ENCODE measurements around the gene SEMA4G. TPM values are rescaled to one million over a fixed set of nuclear protein-coding genes. Genes with fewer than 3 reads are reported as not detected.
A peak's percentile ranks its signal among the peaks of the same experiment; 100 is the strongest.

The SEMA4G gene
- total and polyA plus RNA-seq, 2 of the 13 experiments (the other 11 are each of a cell fraction or from before 2014, with no cell fraction given), result 46.2 to 207 TPM

DNA sequence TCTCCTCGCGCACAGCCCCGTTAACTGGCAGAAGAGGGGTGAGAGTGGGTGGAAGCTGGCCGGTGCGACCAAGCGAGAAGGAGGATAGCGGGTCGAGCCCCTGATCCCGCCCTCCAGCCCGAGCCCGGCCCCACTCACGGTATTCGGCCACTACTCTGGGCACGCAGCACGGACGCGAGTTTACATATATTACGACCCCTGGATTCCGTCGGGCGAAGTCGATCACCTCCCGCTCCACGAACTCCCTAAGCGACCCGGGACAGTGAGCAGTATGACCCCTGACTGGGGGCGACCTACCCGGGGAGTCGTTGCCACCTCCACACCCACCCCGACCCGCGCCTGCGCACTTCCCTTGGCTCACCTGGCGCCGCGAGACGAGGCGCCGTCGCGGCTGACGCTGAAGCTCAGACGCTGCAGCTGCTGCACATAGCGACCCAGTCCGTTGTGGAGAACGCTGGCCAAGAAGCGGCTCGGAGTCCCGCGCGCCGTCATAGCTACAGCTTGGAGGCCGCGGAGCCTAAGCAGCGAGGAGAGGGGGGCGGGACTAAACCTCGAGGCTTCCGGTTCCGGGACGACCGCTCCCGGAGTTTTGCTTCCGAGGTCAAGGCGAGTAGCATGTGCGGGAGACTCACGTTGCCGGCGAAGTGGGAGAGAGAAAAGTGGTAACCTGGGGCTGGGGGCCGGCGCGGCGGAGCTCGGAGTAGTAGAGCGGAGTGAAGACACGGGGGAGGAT, 17.8 kb downstream of the SEMA4G start, which contains the start of the genes MRPL43 and TWNK (continued):
- TF ChIP-seq ZNF589 (CRISPR knock-in tag; conservative IDR thresholded peaks at IDR 0.05) (peak; percentile 93), GATA4 (IDR thresholded peaks at IDR 0.05; ENCODE audit: borderline replicate concordance, low read depth) (no peak), ZBTB14 (CRISPR knock-in tag; IDR thresholded peaks at IDR 0.05) (no peak), GRHL1 (CRISPR knock-in tag; conservative IDR thresholded peaks at IDR 0.05) (no peak), PRDM4 (CRISPR knock-in tag; IDR thresholded peaks at IDR 0.05; ENCODE audit: borderline replicate concordance) (no peak), ATF2 (CRISPR knock-in tag; IDR thresholded peaks at IDR 0.05) (peak; percentile 76), SMAD9 (CRISPR knock-in tag; IDR thresholded peaks at IDR 0.05) (0 out of 2 replicates have a peak, but pooled peaks have one; percentile 89), ZNF263 (CRISPR knock-in tag; IDR thresholded peaks at IDR 0.05) (no peak; the same call in 1 of the 2 replicates), IKZF1 (IDR thresholded peaks at IDR 0.05) (no peak), KIAA2018 (CRISPR knock-in tag; IDR thresholded peaks at IDR 0.05; ENCODE audit: borderline replicate concordance) (no peak)
- TF ChIP-seq, protein P1, sequence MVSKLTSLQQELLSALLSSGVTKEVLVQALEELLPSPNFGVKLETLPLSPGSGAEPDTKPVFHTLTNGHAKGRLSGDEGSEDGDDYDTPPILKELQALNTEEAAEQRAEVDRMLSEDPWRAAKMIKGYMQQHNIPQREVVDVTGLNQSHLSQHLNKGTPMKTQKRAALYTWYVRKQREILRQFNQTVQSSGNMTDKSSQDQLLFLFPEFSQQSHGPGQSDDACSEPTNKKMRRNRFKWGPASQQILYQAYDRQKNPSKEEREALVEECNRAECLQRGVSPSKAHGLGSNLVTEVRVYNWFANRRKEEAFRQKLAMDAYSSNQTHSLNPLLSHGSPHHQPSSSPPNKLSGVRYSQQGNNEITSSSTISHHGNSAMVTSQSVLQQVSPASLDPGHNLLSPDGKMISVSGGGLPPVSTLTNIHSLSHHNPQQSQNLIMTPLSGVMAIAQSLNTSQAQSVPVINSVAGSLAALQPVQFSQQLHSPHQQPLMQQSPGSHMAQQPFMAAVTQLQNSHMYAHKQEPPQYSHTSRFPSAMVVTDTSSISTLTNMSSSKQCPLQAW (CRISPR knock-in tag; IDR thresholded peaks at IDR 0.05), result peak; percentile 89
